GM18870 (cell line): Measurements from ENCODE around the gene RAET1L.
"Not testable (repeated sequence)": the region's sequence is repeated elsewhere in the genome, so short reads cannot be mapped to it uniquely, and the experiment has no call there.

Experiments used
- ATAC-seq: cut with Tn5 transposase; IDR thresholded peaks from one replicate; pipeline ENCODE4 v1.9.1; 2021; ENCODE audit warnings: moderate library complexity; ENCODE audit not compliant: unreplicated experiment

RAET1L gene

DNA sequence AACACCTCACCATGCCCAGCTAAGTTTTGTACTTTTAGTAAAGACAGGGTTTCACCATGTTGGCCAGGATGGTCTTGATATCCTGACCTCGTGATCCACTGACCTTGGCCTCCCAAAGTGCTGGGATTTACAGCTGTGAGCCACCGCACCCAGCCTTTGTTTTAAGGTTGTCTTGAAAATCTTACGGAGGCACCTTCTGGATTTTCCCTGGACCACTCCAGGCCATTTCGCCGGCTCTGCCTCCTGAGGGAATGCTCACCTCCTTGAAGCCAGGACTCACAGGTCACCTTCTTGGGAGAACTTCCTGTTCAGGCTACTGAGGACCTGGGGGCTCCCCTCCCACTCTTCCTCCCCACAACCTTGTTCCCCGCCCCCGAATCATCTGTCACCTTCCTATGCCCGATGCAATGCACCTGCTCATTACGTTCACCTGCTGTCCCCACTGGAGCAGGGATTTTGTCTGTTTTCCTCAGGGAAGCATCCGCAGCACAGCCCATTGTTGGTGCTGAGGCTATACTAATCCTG, 19.4 kb upstream of the RAET1L start:
- ATAC-seq = no peak

GRCh38 chr6:150043501-150044412, 18.4 kb upstream of the RAET1L start:
- ATAC-seq = no peak

DNA sequence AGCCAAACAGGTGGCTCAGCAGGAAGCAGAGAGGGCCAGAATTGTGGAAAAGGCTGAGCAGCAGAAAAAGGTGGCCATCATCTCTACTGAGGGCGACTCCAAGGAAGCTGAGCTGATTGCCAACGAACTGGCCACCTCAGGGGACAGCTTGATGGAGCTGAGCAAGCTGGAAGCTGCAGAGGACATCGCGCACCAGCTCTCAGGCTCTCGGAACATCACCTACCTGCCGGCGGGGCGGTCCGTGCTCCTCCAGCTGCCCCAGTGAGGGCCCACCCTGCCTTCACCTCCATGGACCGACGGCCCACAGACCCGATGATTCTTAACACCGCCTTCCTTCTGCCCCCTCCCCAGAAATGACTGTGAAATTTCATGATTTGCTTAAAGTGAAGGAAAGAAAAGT, 17.8 kb upstream of the RAET1L start:
- ATAC-seq = no peak

DNA sequence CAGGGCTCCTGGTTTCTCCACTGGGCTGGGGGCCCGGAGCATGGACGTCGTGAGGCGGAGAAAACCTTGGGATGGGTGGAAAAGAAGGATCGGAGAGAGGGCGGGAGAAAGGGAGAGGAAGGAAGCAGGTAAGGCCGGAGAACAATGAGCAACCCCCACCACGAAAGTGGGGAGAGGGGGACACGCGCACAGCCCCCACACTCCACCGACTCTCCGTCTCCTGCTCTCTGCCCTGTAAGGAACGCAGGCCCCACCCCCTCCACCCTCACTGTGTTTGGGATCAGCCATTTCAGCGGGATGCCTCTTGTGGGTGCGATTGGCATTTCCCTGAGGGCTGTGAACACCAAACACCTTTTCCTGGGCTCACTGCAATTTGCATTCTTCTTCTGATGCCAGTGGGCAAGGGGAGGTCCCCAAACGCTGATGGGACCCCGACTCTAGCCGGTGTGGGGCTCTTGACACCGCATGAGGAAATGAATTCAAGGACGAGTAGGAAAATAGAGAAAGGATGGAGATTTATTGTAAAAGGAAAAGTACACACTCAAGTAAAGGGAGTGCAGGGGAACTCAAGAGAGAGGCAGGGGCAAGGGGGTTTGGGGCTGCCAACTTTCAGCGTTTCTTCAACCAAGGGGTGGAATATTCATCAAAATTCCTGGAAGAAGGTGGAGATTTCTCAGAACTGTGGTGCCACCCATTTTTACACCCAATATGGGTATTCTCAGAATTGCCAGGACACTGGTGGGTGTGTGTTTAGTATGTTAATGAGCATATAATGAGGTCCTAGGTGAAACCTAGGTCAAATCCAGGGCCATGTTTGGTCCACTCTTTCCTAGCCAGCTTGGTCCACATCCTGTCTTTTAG, 13.1 kb upstream of the RAET1L start:
- ATAC-seq = no peak

DNA sequence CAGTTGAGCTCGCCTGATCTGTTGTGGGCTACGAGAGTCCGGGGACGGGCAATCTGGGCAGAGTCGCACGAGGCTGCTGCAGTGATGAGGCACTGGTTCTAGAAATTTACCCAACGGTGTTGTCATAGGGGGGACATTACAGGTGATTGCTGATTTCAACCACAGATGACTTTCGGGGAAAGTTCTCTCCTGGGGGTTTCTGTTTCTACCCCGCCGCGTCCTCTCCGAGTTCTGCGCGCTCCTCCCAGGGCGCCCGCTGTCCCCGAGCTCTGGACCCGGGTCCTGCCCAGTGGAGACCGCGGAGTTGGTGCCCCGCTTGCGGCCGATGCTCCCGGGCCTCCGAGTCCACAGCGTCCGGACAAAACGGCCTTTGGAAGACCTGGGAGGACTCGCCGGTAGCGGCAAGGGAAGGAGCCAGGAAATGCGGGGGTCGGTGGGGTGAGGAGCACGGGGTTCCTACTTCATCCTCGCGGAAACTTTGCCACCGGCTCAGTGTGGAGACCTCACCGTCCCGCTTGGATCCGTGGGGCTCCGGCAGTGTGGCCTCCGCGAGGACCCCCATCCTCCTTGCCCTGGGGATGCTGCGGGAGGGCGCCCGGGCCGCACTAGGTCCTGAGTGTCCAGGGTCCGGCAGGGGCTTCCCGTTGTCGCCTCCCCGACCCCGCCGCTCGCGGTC, 12.3 kb upstream of the RAET1L start:
- ATAC-seq = no peak

DNA sequence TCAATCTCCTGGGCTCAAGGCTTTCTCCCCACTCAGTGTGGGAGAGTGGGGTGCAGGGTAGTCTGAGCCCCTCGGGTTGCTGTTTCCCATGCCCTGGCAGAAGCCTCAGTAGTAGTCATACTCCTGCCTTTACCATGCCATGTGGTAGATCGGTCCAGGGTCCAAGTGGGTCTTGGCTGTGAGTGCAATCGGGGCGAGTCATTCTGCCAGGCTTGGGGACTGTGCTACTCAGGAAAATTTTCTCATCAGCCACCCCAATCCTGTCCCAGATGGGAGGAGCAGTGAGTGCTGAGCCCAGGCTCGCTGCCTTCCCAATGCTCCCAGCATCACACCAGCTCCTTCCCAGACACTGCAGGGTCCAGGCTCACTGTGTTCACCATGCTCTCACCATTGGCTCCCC, 10.7 kb upstream of the RAET1L start:
- ATAC-seq = no peak

DNA sequence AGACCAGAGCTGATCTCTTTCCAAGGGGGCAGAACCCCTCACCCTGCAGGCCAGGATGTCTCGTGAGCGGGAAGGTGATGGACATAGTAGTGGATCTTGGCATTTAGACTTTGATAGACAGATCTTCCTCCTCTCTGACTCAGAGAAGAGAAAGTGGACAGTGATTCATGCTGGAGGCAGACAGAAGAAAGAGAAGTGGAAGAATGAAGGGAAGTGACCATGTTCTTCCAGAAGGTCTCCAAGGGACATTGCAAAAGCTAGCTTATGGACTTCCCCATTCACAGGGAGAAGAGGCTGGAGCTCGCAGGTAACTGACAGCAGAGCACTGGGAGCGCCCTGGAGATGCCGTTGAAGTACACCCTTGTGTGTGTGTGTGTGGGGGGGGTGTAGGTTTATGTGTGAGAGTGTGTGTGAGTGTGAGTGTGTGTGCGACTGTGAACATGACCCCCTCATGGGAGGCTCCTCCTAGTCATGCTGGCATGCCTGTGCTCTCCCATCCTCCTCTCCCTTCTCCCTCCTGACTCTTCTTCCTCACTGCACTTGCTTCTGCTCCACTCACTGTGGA, 8.0 kb upstream of the RAET1L start:
- ATAC-seq = no peak

- ATAC-seq = no peak
These were observed 7.3 kb upstream of the RAET1L start for GRCh38 chr6:150032598-150032997.

GRCh38 chr6:150030611-150031010, 5.3 kb upstream of the RAET1L start:
- ATAC-seq = no peak

DNA sequence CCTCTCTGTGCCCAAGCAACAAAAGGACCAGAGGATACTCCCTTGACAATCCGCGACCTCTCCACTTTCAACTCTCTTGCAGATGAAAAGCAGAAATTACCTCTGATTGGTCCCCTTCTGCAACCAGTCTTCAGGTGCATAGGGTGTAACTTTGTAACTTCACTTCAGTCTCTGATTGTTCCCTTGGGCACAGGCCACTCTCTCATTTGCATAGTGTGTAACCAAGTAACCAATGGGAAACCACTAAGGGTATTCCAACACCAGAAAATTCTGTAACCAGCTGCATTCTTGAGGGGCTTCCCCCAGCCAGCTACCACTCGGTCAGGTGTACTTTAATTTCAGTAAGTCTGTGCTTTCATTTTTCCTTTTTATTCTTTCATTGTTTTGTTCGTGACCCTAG, 4.4 kb upstream of the RAET1L start:
- ATAC-seq = no peak

GRCh38 chr6:150029276-150029675, 3.9 kb upstream of the RAET1L start:
- no peak for ATAC-seq

- no peak for ATAC-seq
These were observed 3.5 kb upstream of the RAET1L start for GRCh38 chr6:150028799-150029198.

DNA sequence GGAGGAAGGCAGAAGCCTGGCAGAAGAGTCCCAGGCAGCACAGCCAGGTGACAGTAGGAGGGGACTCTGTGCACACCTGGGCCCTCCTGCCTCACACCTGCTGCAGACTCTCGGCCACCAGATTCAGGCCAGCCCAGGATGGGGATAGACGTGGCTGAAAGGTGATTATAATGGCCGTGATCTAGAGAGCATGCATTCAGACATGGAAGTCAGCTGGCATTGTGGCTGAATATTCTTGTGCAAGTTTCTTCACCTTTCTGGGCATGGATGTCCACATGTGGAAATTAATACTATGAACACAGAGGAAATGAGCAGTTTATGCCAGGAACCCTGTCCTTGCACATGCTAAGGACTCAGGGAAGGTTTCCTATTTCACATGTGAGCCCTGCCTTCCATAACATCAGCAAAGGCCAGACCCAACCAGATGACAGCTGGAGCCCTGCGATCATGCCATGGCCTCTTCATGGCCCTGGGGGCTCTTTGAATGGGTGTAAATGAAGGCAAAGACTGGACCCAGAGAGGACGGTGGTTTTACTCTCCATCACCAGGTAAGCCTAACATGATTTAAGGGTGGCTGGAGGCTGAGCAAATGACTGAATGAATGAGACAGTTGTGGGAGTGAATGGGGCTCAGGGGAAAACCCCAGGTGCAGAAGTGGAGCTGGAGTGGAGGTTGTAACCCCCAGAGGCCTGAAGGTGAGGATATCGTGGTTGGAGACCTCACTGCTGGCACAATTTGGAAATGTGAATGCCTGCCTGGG, 2.7 kb upstream of the RAET1L start:
- no peak for ATAC-seq

DNA sequence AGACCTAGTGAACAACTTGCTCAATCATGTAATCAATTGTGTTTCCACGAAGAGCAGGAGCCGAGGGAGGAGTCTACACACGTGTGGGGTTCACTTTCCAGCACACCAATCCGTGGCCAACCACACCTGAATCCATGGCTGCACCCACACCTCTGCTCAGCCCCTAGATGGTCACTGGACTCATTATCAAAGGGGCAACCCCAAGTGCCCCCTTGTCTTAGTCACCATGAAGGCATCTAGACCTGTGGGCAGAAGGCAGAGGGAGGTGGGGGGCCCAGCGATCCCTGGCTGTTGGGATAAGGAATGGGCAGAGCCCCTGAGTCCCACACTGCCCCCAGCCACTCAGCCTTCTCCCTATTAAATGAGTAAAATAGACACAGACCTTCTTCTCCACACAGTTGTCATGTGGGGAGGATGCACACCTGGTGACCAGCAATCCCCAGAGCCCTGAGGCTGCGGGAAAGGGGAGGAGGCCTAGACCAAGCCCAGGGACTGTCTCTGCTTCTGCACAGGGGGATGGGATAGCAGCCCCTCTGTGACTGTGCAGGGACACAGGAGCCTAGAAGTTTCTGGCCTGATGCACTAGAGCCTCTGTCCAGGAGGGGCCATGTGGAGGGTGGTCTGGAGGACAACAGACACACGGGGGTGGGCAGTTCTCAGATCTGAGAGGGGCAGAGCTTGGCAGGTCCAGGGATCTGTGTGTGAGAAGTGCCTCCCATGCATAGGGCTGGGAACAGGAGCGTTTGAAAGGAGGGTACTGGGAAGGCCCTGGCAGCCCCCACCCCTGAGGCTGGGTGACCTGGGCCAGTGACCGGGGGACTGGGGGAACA, 1.9 kb upstream of the RAET1L start:
- ATAC-seq = no peak

DNA sequence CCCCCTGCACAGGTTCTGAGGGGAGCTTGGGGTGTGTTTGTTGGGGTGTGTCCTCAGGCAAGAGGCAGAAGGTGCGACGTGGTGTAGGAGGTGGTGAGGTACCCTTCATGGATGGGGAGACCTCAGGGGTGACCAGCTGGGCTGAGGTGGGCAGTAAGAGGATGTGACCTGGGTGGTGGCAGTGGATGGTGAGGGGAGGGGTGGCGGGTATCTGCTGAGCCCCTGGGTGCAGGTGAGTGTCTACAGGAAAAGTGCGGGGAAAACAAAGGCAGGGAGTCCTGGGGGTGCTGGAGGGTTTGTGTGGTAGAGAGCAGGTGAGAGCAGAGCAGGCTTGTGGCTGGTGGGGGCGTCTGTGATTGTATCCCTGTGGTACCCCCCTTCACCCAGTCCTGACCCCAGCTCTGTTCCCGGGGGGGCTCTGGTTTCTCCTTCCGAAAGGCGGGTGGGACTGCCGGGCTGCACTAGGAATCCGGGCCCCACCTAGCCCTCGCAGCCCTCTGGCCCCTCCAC, 631 bp downstream of the RAET1L start:
- ATAC-seq = no peak

- not testable (repeated sequence) for ATAC-seq
These were observed 1.3 kb downstream of the RAET1L start for GRCh38 chr6:150024021-150024420.

- ATAC-seq = not testable (repeated sequence)
These were observed 3.5 kb downstream of the RAET1L start for GRCh38 chr6:150021870-150022269.

DNA sequence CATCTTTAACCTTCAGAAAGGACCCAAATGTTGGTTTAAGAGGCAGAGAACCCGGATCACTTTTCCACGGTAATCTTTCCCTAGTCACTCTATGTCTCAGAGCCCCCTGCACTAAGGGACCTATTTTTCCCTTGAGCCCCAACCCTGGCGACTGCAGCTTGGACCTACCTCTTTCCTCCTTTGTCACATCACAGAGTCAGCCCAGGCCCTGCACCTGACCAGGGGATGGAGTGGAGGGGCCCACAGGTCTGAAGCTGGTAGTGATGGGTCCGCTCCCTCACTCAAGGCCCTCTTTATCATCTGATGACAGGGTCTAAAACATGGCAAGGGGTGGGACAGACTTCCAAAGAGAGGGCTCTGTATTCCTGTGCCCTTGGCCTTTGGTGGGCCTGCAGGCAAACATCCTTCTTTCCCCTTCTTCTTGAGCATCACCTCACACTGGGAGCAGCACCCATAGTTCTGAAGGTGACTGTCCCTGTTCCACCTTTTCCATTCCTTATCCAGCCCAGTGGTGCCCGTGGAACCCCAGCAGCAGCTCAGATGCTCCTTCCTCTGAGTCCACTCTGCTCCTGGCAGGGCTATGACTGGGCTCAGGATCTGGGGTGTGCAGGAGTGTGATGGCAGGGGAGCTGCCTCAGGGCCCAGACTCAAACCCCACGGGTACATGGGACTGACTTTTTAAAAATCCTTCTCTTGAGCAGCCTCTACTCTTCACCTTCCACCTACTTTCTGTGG, 6.3 kb downstream of the RAET1L start:
- no peak for ATAC-seq
